KMS-11 (cell line): Measurements from ENCODE around the gene LANCL2.
A peak's percentile ranks its signal among the peaks of the same experiment; 100 is the strongest.

Source experiments
- H2AFZ ChIP-seq: fragments of 200-600 bp; sonication (generic); 2 replicates; pipeline ENCODE4 v1.6.1; 2016; ENCODE audit warnings: antibody characterized with exemption, mixed run types, low read depth
- H3K27ac ChIP-seq: fragments of 200-600 bp; sonication (generic); 2 replicates; pipeline ENCODE4 v1.6.1; 2016; ENCODE audit warnings: mild to moderate bottlenecking, mixed run types
- H3K27me3 ChIP-seq: fragments of 200-600 bp; sonication (generic); 2 replicates; pipeline ENCODE4 v1.6.1; 2017; ENCODE audit warnings: mild to moderate bottlenecking, low read depth, mixed run types, moderate library complexity; ENCODE audit not compliant: insufficient read depth
- H3K36me3 ChIP-seq: fragments of 200-600 bp; sonication (generic); 2 replicates; pipeline ENCODE4 v1.6.1; 2017; ENCODE audit warnings: mild to moderate bottlenecking, mixed run types; ENCODE audit not compliant: insufficient read depth
- H3K4me1 ChIP-seq: fragments of 200-600 bp; sonication (generic); 2 replicates; pipeline ENCODE4 v1.6.1; 2016; ENCODE audit warnings: mild to moderate bottlenecking, low read depth, mixed run types; ENCODE audit not compliant: poor library complexity, severe bottlenecking
- H3K4me2 ChIP-seq: fragments of 200-600 bp; sonication (generic); 2 replicates; pipeline ENCODE4 v1.7.0; 2016; ENCODE audit warnings: mild to moderate bottlenecking, mixed run types
- H3K4me3 ChIP-seq: fragments of 200-600 bp; sonication (generic); IDR thresholded peaks from 2 replicates; pipeline ENCODE4 v1.6.1; 2017; ENCODE audit warnings: low read depth, low read length, mixed read lengths; ENCODE audit not compliant: insufficient read depth
- H3K79me2 ChIP-seq: fragments of 200-600 bp; sonication (generic); 2 replicates; pipeline ENCODE4 v1.6.1; 2016; ENCODE audit warnings: low read depth, mixed run types; ENCODE audit not compliant: insufficient read depth
- H3K9ac ChIP-seq: fragments of 200-600 bp; sonication (generic); 2 replicates; pipeline ENCODE4 v1.6.1; 2016; ENCODE audit warnings: mild to moderate bottlenecking, mixed run types
- H4K20me1 ChIP-seq: fragments of 200-600 bp; sonication (generic); 2 replicates; pipeline ENCODE4 v1.6.1; 2016; ENCODE audit warnings: mild to moderate bottlenecking, mixed run types; ENCODE audit not compliant: insufficient read depth
- CTCF ChIP-seq: fragments of 200-600 bp; sonication (generic); conservative IDR thresholded peaks from 2 replicates; pipeline ENCODE4 v1.6.1; 2017; ENCODE audit warnings: low read depth, mild to moderate bottlenecking, antibody characterized with exemption, low read length, moderate library complexity, mixed read lengths

LANCL2 gene

GRCh38 chr7:55432506-55432905, 67.4 kb downstream of the LANCL2 start:
- Histone ChIP-seq H3K4me1 (peaks cover 13% of the 10 kb centered on the region), H3K9ac (no peak overlapping the region), H3K4me2 (no peak overlapping the region), H3K27me3 (no peaks in the 10 kb centered on the region), H3K79me2 (no peaks in the 10 kb centered on the region), H2AFZ (no peak overlapping the region), H4K20me1 (no peaks in the 10 kb centered on the region), H3K36me3 (no peaks in the 10 kb centered on the region), H3K27ac (no peak overlapping the region), H3K4me3 (no peak overlapping the region)
- no peak for TF ChIP-seq CTCF

- Histone ChIP-seq H2AFZ (no peak overlapping the region; the same call in 1 of the 2 replicates), H3K27ac (no peak overlapping the region), H3K4me2 (peak overlapping the region; percentile 4; the same call in 1 of the 2 replicates), H3K4me1 (peaks cover 13% of the 10 kb centered on the region), H3K79me2 (no peaks in the 10 kb centered on the region), H3K9ac (no peak overlapping the region), H3K36me3 (no peaks in the 10 kb centered on the region), H4K20me1 (no peaks in the 10 kb centered on the region), H3K4me3 (no peak overlapping the region), H3K27me3 (no peaks in the 10 kb centered on the region)
- peak; percentile 85 for TF ChIP-seq CTCF
Observed at GRCh38 chr7:55432939-55433784, 68.0 kb downstream of the LANCL2 start.

GRCh38 chr7:55435466-55435865, 70.3 kb downstream of the LANCL2 start:
- H3K79me2 ChIP-seq, result no peaks in the 10 kb centered on the region
- no peak overlapping the region for H3K9ac ChIP-seq
- no peak overlapping the region for H2AFZ ChIP-seq
- H3K27me3 ChIP-seq, result no peaks in the 10 kb centered on the region
- H3K27ac ChIP-seq, result no peak overlapping the region
- no peaks in the 10 kb centered on the region for H3K36me3 ChIP-seq
- no peak overlapping the region for H3K4me3 ChIP-seq
- TF ChIP-seq CTCF, result no peak
- no peak overlapping the region for H3K4me2 ChIP-seq
- H4K20me1 ChIP-seq, result no peaks in the 10 kb centered on the region
- H3K4me1 ChIP-seq, result peaks cover 13% of the 10 kb centered on the region

GRCh38 chr7:55436457-55436856, 71.3 kb downstream of the LANCL2 start:
- H3K9ac ChIP-seq, result no peak overlapping the region
- TF ChIP-seq CTCF, result no peak
- no peak overlapping the region for H3K4me2 ChIP-seq
- H4K20me1 ChIP-seq, result no peaks in the 10 kb centered on the region
- no peaks in the 10 kb centered on the region for H3K36me3 ChIP-seq
- H3K27me3 ChIP-seq, result no peaks in the 10 kb centered on the region
- H3K79me2 ChIP-seq, result no peaks in the 10 kb centered on the region
- no peak overlapping the region for H3K4me3 ChIP-seq
- peaks cover 13% of the 10 kb centered on the region for H3K4me1 ChIP-seq
- H2AFZ ChIP-seq, result no peak overlapping the region
- no peak overlapping the region for H3K27ac ChIP-seq
